HepG2 (cell line): ENCODE measurements around the gene ZFAND2B. TPM values are rescaled to one million over a fixed set of nuclear protein-coding genes. Genes with fewer than 3 reads are reported as not detected.

Experiments
- ATAC-seq: fragments of 200-7000 bp; cut with Tn5 transposase; 3 replicates; pipeline ENCODE4 v1.9.1; 2020; ENCODE audit warnings: mild to moderate bottlenecking, moderate library complexity
- BruUV-seq: library from RNA; stranded (reverse); fragments of 400-500 nt; replicated peaks from 2 replicates; lab custom pipeline; 2021; lab: Mats Ljungman, UMichigan
- CTCF ChIA-PET: fragments of 300-600 bp; formaldehyde crosslinking; extraction: SDS; loops from one replicate; lab custom pipeline; 2021; ENCODE audit warnings: low total read pairs, inconsistent platforms, low intra/inter-chr PET ratio; lab: Yijun Ruan, JAX
- POLR2A ChIA-PET: fragments of 350-600 bp; sonication (Branson Sonifier 250); formaldehyde crosslinking; loops from one replicate; lab custom pipeline; 2020; ENCODE audit warnings: antibody characterized with exemption, inconsistent platforms; lab: Yijun Ruan, JAX
- DNase-seq: peaks from one replicate; pipeline ENCODE4 v3.0.0-alpha.2; 2015; ENCODE audit warnings: low spot score
- FAIRE-seq: peaks from 3 replicates; lab custom pipeline; 2011; peaks lifted over from hg19 to GRCh38; lab: Jason Lieb, UNC
- H2AFZ ChIP-seq: one replicate; pipeline ENCODE4 v1.6.1; 2011; ENCODE audit warnings: low read length, inconsistent platforms
- H3K27ac ChIP-seq: fragments of 300-600 bp; 3 replicates; pipeline ENCODE4 v1.8.0; 2011; ENCODE audit warnings: mixed run types, mild to moderate bottlenecking, mixed read lengths, low read length, inconsistent platforms; ENCODE audit not compliant: insufficient read depth; ENCODE audit errors: extremely low read length
- H3K27me3 ChIP-seq, 2 experiments: fragments of 200-600 bp in 1 of 2; 2 replicates in 1 of 2; 3 replicates in 1 of 2; pipeline versions ENCODE4 v1.6.0 to v1.8.0; 2011; ENCODE audit warnings: low read length in 2 of 2, mild to moderate bottlenecking in 2 of 2, moderate library complexity in 2 of 2, inconsistent platforms in 1 of 2; ENCODE audit not compliant: insufficient read depth in 2 of 2, control insufficient read depth in 1 of 2
- H3K36me3 ChIP-seq, 2 experiments: fragments of 200-600 bp in 1 of 2; replicated peaks in 1 of 2; 2 replicates in 1 of 2; 3 replicates in 1 of 2; pipeline versions ENCODE4 v1.5.1 to v1.8.0; 2011; ENCODE audit warnings: low read length in 2 of 2, inconsistent platforms in 1 of 2; ENCODE audit not compliant: insufficient read depth in 2 of 2, control insufficient read depth in 1 of 2
- H3K4me1 ChIP-seq: 2 replicates; pipeline ENCODE4 v1.5.1; 2012; ENCODE audit warnings: low read length, inconsistent platforms; ENCODE audit not compliant: insufficient read depth
- H3K4me2 ChIP-seq: 2 replicates; pipeline ENCODE4 v1.6.0; 2011; ENCODE audit warnings: low read depth, low read length, inconsistent platforms
- H3K4me3 ChIP-seq, 3 experiments: fragments of 200-600 bp in 1 of 3; sonication (generic), shearing (Covaris generic) in 1 of 3; replicated peaks in 1 of 3; 2 replicates each; pipeline ENCODE4 v1.5.1; 2011 to 2016; ENCODE audit warnings: low read length in 3 of 3, inconsistent platforms in 2 of 3, low read depth in 2 of 3, mild to moderate bottlenecking in 2 of 3, control low read depth in 1 of 3, mixed read lengths in 1 of 3; ENCODE audit not compliant: insufficient read depth in 1 of 3
- H3K79me2 ChIP-seq: one replicate; pipeline ENCODE4 v1.6.1; 2011; ENCODE audit warnings: low read length, inconsistent platforms; ENCODE audit not compliant: insufficient read depth
- H3K9ac ChIP-seq: 2 replicates; pipeline ENCODE4 v1.6.0; 2011; ENCODE audit warnings: mild to moderate bottlenecking, low read depth, low read length, inconsistent platforms; ENCODE audit not compliant: insufficient read depth
- H3K9me3 ChIP-seq: 2 replicates; pipeline ENCODE4 v1.5.1; 2012; ENCODE audit warnings: mild to moderate bottlenecking, low read length
- H4K20me1 ChIP-seq: 2 replicates; pipeline ENCODE4 v1.6.0; 2011; ENCODE audit warnings: inconsistent platforms, mild to moderate bottlenecking, low read length, moderate library complexity; ENCODE audit not compliant: insufficient read depth
- ARNT2 ChIP-seq: sonication (generic); formaldehyde crosslinking; IDR thresholded peaks from 2 replicates; pipeline ENCODE4 v1.8.0; 2022; ENCODE audit warnings: mild to moderate bottlenecking, low read depth, missing genetic modification reagents, moderate library complexity
- ASH2L ChIP-seq: fragments of 300-600, 200-600 bp; sonication (generic); IDR thresholded peaks from 2 replicates; pipeline ENCODE4 v1.7.0; 2017; ENCODE audit warnings: low read depth, mild to moderate bottlenecking, moderate library complexity, mixed read lengths, low read length; ENCODE audit not compliant: insufficient read length
- DZIP1 ChIP-seq: sonication (generic); formaldehyde crosslinking; IDR thresholded peaks from 2 replicates; pipeline ENCODE4 v1.5.0; 2020; ENCODE audit warnings: mild to moderate bottlenecking, missing genetic modification reagents
- JUNB ChIP-seq: sonication (generic); formaldehyde crosslinking; IDR thresholded peaks from 2 replicates; pipeline ENCODE4 v1.8.0; 2022; ENCODE audit warnings: missing genetic modification reagents, mild to moderate bottlenecking, borderline replicate concordance
- MBD4 ChIP-seq: IDR thresholded peaks from 2 replicates; pipeline ENCODE4 v1.6.1; 2012; ENCODE audit warnings: low read length, inconsistent platforms, borderline replicate concordance
- RBFOX2 ChIP-seq: fragments of 200-400 bp; formaldehyde crosslinking; IDR thresholded peaks from 2 replicates; pipeline ENCODE4 v1.6.1; 2017; ENCODE audit warnings: low read depth, mild to moderate bottlenecking, low read length
- REST ChIP-seq, 2 experiments: IDR thresholded peaks; 2 replicates each; pipeline ENCODE4 v1.6.1; 2011 to 2012; ENCODE audit warnings: low read length in 2 of 2, borderline replicate concordance in 1 of 2, low read depth in 1 of 2, mild to moderate bottlenecking in 1 of 2, moderate library complexity in 1 of 2
- SP1 ChIP-seq, 2 experiments: fragments of 450-650 bp in 1 of 2; sonication (generic) in 1 of 2; formaldehyde crosslinking in 1 of 2; IDR thresholded peaks; 2 replicates each; pipeline versions ENCODE4 v1.4.0 to v1.6.1; 2016 to 2020; ENCODE audit warnings: missing genetic modification reagents in 1 of 2
- ZMAT3 ChIP-seq: sonication (generic); formaldehyde crosslinking; conservative IDR thresholded peaks from 2 replicates; pipeline ENCODE4 v1.7.0; 2021; ENCODE audit warnings: missing genetic modification reagents
- ZNF660 ChIP-seq: sonication (generic); formaldehyde crosslinking; IDR thresholded peaks from 2 replicates; pipeline ENCODE4 v1.5.1; 2020; ENCODE audit warnings: mild to moderate bottlenecking, low read depth, missing genetic modification reagents, borderline replicate concordance
- WGBS: methylation state at CpG from one replicate; pipeline ENCODE4 v1.1.6; 2017; ENCODE audit warnings: low lambda C conversion rate; 5-methylcytosine and 5-hydroxymethylcytosine counted together
- in situ Hi-C: cut with HindIII; loops from 2 replicates; pipeline ENCODE4 v1.10.0; 2017; ENCODE audit warnings: low pct_unique_long_range_greater_than_20kb; ENCODE audit not compliant: extremely low pct_ligation_motif_present
- intact Hi-C: fragments of 100-400 bp; cut with micrococcal nuclease; formaldehyde crosslinking; loops from one replicate; pipeline ENCODE4 v1.10.0; 2022; ENCODE audit not compliant: unreplicated experiment
- polyA plus RNA-seq, 8 experiments: library from polyadenylated mRNA; depleted of rRNA in 3 of 8; stranded (reverse) in 7 of 8; unstranded in 1 of 8; fragments of >200 nt; fragmentation: Illumina TruSeq in 4 of 8; extraction: Trizol in 4 of 8; gene quantifications; 2 replicates each; pipeline versions ENCODE4 v1.2.1 to v1.2.3, GENCODE V29; 2011 to 2016; ENCODE audit warnings: low read depth in 4 of 8, missing spikeins in 1 of 8, mixed read lengths in 1 of 8; ENCODE audit not compliant: insufficient read depth in 1 of 8
- total RNA-seq, 5 experiments: library from RNA; depleted of rRNA; stranded (reverse); fragments of >200 nt; fragmentation: Illumina TruSeq; extraction: Trizol; gene quantifications; 2 replicates each; pipeline ENCODE4 v1.2.3, GENCODE V29; 2016; ENCODE audit warnings: low read depth in 1 of 5
- TF ChIP-seq, protein P1 (sequence below): sonication (generic); formaldehyde crosslinking; conservative IDR thresholded peaks from 2 replicates; pipeline ENCODE4 v1.5.0; 2020; ENCODE audit warnings: missing genetic modification reagents

The ZFAND2B gene
- total and polyA plus RNA-seq, 2 of the 13 experiments (the other 11 are each of a cell fraction or from before 2014, with no cell fraction given): 53.3 to 115 TPM

- no peak within 1 kb of the TSS for H2AFZ ChIP-seq
- H3K4me3 ChIP-seq: peak within 1 kb of the TSS; percentile 76 to 94 (median 86)
- H4K20me1 ChIP-seq: no peaks in the 10 kb centered on the region
- no TSS peak for BruUV-seq
- H3K9me3 ChIP-seq: no peaks in the 10 kb centered on the region
- in situ Hi-C loops (no loop called here), intact Hi-C loops (loop anchor here (1.0 to 2.0 kb wide), 6 partner anchors 16 to 192 kb away; partner anchors contain the start of genes ABCB6 and CNPPD1)
- peak within 1 kb of the TSS; percentile 93 for H3K27ac ChIP-seq
- DNase-seq (peak; percentile 90), ATAC-seq (peak; percentile 91), FAIRE-seq (peak; percentile 42)
- CTCF ChIA-PET: interaction anchor here (0.6 to 4.4 kb wide), 9 partner anchors 10 to 192 kb away, joined by 3 to 50 read pairs (median 6); partner anchors contain the start of genes DNAJB2 and RETREG2
- H3K27me3 ChIP-seq: no peaks in the 10 kb centered on the region
- peaks cover 4 to 17% of the 10 kb centered on the region in 2 experiments for H3K36me3 ChIP-seq
- H3K4me2 ChIP-seq: peak within 1 kb of the TSS; percentile 97
- peaks cover 18% of the 10 kb centered on the region for H3K4me1 ChIP-seq
- H3K9ac ChIP-seq: peak within 1 kb of the TSS; percentile 86
- no peaks in the 10 kb centered on the region for H3K79me2 ChIP-seq
- POLR2A ChIA-PET: interaction anchor here (0.7 to 3.7 kb wide), 5 partner anchors 16 to 226 kb away, joined by 3 to 14 read pairs (median 4); partner anchors contain the start of genes CNPPD1, DNAJB2 and ZFAND2B
- 1% methylated on average over 36 of the region's 70 CpGs for WGBS
- 0 out of 2 replicates have a peak, but pooled peaks have one; percentile 65 for TF ChIP-seq DZIP1
- peak; percentile 92 for TF ChIP-seq ASH2L
- TF ChIP-seq ZMAT3 (CRISPR knock-in tag): peak; percentile 91; the same call in 1 of the 2 replicates
- TF ChIP-seq MBD4: no peak
- TF ChIP-seq REST (IDR thresholded peaks at IDR 0.05; ENCODE audit: borderline replicate concordance in 1 of 2, low read depth in 1 of 2, low read length in 2 of 2): no peak; a peak in 1 of 4 replicates
- peak; percentile 97 for TF ChIP-seq RBFOX2
- no peak for TF ChIP-seq ZNF660 (CRISPR knock-in tag)
- peak; percentile 80 for TF ChIP-seq ARNT2
- no peak for TF ChIP-seq SP1 (IDR thresholded peaks at IDR 0.05)
- TF ChIP-seq SP1 (CRISPR knock-in tag; IDR thresholded peaks at IDR 0.05): peak; percentile 73
- no peak for TF ChIP-seq JUNB
- TF ChIP-seq, protein P1, sequence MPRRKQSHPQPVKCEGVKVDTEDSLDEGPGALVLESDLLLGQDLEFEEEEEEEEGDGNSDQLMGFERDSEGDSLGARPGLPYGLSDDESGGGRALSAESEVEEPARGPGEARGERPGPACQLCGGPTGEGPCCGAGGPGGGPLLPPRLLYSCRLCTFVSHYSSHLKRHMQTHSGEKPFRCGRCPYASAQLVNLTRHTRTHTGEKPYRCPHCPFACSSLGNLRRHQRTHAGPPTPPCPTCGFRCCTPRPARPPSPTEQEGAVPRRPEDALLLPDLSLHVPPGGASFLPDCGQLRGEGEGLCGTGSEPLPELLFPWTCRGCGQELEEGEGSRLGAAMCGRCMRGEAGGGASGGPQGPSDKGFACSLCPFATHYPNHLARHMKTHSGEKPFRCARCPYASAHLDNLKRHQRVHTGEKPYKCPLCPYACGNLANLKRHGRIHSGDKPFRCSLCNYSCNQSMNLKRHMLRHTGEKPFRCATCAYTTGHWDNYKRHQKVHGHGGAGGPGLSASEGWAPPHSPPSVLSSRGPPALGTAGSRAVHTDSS (CRISPR knock-in tag): 0 out of 2 replicates have a peak, but pooled peaks have one; percentile 25
These were observed 46.2 kb upstream of the ZFAND2B start, which contains the start of gene NHEJ1 for GRCh38 chr2:219160186-219161017. NHEJ1 (minus strand) TSS chr2:219160815; CDS start chr2:219158362, 2,453 bp downstream.
